ENCODE data around the gene TRPM2. TPM values are rescaled to one million over a fixed set of nuclear protein-coding genes. Genes with fewer than 3 reads are reported as not detected.

The TRPM2 gene
- total and polyA plus RNA-seq, 2 of the 13 experiments (the other 11 are each of a cell fraction or from before 2014, with no cell fraction given) = 0.07 to 0.20 TPM

- Histone ChIP-seq H3K27ac (ENCODE audit: extremely low read length, insufficient read depth, low read length) (no peak overlapping the region), H3K4me1 (ENCODE audit: insufficient read depth, low read length) (peaks cover 9% of the 10 kb centered on the region), H3K36me3 (replicated peaks in 1 of 2; ENCODE audit: control insufficient read depth in 1 of 2, insufficient read depth in 2 of 2, low read length in 2 of 2) (peaks cover 5 to 15% of the 10 kb centered on the region in 2 experiments; a peak in 4 of 5 replicates), H3K9ac (ENCODE audit: insufficient read depth, low read depth, low read length) (no peak overlapping the region), H3K27me3 (ENCODE audit: control insufficient read depth in 1 of 2, insufficient read depth in 2 of 2, low read length in 2 of 2) (no peaks in the 10 kb centered on the region), H4K20me1 (ENCODE audit: insufficient read depth, low read length) (no peaks in the 10 kb centered on the region; the same call in 1 of the 2 replicates), H2AFZ (ENCODE audit: low read length) (no peak overlapping the region), H3K4me3 (replicated peaks in 1 of 3; ENCODE audit: insufficient read depth in 1 of 3, low read depth in 2 of 3, low read length in 3 of 3) (no peak overlapping the region), H3K4me2 (ENCODE audit: low read depth, low read length) (no peak overlapping the region), H3K9me3 (ENCODE audit: low read length) (no peaks in the 10 kb centered on the region), H3K79me2 (ENCODE audit: insufficient read depth, low read length) (no peaks in the 10 kb centered on the region)
- in situ Hi-C loops (cut with HindIII; ENCODE audit: extremely low pct_ligation_motif_present, low pct_unique_long_range_greater_than_20kb) (no loop called here), intact Hi-C loops (cut with micrococcal nuclease; ENCODE audit: unreplicated experiment) (no loop called here)
- 97% methylated on average over 8 of the region's 22 CpGs for WGBS (ENCODE audit: low lambda C conversion rate)
- BruUV-seq (replicated peaks) = no TSS peak
- TF ChIP-seq NFYB (CRISPR knock-in tag; IDR thresholded peaks at IDR 0.05) = no peak
- no peak for TF ChIP-seq ZNF224 (CRISPR knock-in tag; IDR thresholded peaks at IDR 0.05)
- no peak for TF ChIP-seq MTERF4 (CRISPR knock-in tag; IDR thresholded peaks at IDR 0.05)
- TF ChIP-seq ARID3A (IDR thresholded peaks at IDR 0.05; ENCODE audit: low read depth, low read length) = no peak
- no peak for TF ChIP-seq ZNF33A (CRISPR knock-in tag; IDR thresholded peaks at IDR 0.05; ENCODE audit: borderline replicate concordance)
- TF ChIP-seq SOX5 (CRISPR knock-in tag; IDR thresholded peaks at IDR 0.05; ENCODE audit: borderline replicate concordance) = no peak
- TF ChIP-seq RBFOX2 (IDR thresholded peaks at IDR 0.05; ENCODE audit: low read depth, low read length) = peak; percentile 25; the same call in 1 of the 2 replicates
- ChIA-PET CTCF (ENCODE audit: low intra/inter-chr PET ratio, low total read pairs) (no interaction called here), POLR2A (no interaction called here)
- DNase-seq (ENCODE audit: low spot score) (no peak), FAIRE-seq (no peak), ATAC-seq (no peak)
These were observed 20.5 kb upstream of the TRPM2 start for GRCh38 chr21:44332965-44333364.

Data from HepG2 (cell line).